NCI-H1092 treated with DMSO at 0.1 percent for 48 hours (cell line): ENCODE data around the gene SYNJ2BP.

Source experiments
- DNase-seq: peaks from one replicate; lab custom pipeline; 2025; lab: John Stamatoyannopoulos, UW

SYNJ2BP gene

GRCh38 chr14:70391493-70392391 is 25.1 kb downstream of the SYNJ2BP start:
- no peak for DNase-seq

- no peak for DNase-seq
Observed at GRCh38 chr14:70382536-70382935, 34.4 kb downstream of the SYNJ2BP start.

GRCh38 chr14:70380824-70381223 is 36.1 kb downstream of the SYNJ2BP start:
- DNase-seq = no peak

GRCh38 chr14:70378696-70379095 is 38.2 kb downstream of the SYNJ2BP start:
- DNase-seq = no peak
